Liver (tissue), 3 donors: ENCODE data around the gene MT1F.

Experiments
- ATF3 ChIP-seq: IDR thresholded peaks from 2 replicates; pipeline ENCODE4 v1.6.1; 2016; ENCODE audit warnings: antibody characterized with exemption
- CTCF ChIP-seq: fragments of 150-350 bp; IDR thresholded peaks from 2 replicates; pipeline ENCODE4 v1.5.1; 2017; ENCODE audit warnings: improper control_type of control experiment, low read depth, low read length; ENCODE audit not compliant: missing input control
- FOXA1 ChIP-seq: IDR thresholded peaks from 2 replicates; pipeline ENCODE4 v1.6.1; 2016; ENCODE audit warnings: antibody characterized with exemption
- FOXA2 ChIP-seq: IDR thresholded peaks from 2 replicates; pipeline ENCODE4 v1.6.1; 2016; ENCODE audit warnings: antibody characterized with exemption
- TAF1 ChIP-seq: conservative IDR thresholded peaks from 2 replicates; pipeline ENCODE4 v1.6.1; 2016; ENCODE audit warnings: antibody characterized with exemption, mild to moderate bottlenecking
- donor health status: healthy.
- donor health status: healthy.

- TF ChIP-seq FOXA1: no peak
- TF ChIP-seq CTCF: no peak
- no peak for TF ChIP-seq TAF1
- TF ChIP-seq ATF3: no peak
- TF ChIP-seq FOXA2: no peak
These were observed 37.3 kb upstream of the MT1F start for GRCh38 chr16:56620339-56620897.
